Measurements from ENCODE around the gene MCM3AP. TPM values are rescaled to one million over a fixed set of nuclear protein-coding genes. Genes with fewer than 3 reads are reported as not detected.

Gene MCM3AP
- total RNA-seq, 2 donors from 2014 or later: 84.3 to 101 TPM

DNA sequence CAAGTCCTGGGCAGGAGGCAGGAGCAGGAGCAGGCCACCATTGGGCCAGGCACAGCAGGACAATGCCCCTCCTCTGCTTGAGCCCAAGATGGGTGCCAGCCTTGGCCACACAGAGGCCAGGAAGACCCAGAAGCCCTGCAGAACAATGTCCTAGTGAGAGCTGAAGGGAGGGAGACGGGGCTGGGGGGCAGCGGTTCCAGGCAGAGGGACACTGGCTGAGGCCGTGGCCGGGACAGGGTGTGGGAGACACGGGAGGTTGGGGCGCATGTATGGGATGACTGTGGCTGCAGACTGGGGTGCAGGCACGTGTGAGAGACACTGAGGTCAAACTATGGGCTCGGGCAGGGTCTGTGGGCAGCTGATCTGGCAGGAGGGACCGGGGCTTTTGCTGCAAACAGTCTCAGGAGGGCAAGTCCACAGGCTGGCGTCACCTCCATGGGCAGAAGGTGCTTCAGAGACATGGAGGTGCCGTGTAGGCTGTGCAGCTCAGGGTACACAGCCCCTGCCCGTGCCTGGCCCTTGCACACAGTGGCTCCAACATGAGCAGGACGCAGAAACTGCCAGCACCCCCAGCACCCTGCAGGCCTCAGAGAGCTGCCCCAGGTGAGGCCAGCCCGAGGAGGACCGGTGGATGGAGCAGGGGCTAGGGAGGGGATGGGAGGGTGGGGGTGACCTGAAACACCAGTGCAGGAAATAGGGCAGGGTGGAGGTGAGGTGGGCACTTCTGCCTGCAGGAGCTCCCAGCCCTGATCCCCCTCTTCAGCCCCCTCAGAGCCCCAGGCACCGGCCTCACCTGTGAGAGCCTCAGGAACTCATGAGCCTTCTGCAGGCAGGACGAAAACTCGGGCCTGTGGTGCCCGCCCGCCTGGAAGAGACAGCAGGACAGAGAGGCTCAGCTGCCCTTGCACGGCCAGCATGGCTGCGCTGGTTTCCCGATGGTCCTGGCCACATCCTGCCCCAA lies 76.4 kb downstream of the MCM3AP start:
- no peak for DNase-seq (ENCODE audit: low spot score)
- TF ChIP-seq, protein P1, sequence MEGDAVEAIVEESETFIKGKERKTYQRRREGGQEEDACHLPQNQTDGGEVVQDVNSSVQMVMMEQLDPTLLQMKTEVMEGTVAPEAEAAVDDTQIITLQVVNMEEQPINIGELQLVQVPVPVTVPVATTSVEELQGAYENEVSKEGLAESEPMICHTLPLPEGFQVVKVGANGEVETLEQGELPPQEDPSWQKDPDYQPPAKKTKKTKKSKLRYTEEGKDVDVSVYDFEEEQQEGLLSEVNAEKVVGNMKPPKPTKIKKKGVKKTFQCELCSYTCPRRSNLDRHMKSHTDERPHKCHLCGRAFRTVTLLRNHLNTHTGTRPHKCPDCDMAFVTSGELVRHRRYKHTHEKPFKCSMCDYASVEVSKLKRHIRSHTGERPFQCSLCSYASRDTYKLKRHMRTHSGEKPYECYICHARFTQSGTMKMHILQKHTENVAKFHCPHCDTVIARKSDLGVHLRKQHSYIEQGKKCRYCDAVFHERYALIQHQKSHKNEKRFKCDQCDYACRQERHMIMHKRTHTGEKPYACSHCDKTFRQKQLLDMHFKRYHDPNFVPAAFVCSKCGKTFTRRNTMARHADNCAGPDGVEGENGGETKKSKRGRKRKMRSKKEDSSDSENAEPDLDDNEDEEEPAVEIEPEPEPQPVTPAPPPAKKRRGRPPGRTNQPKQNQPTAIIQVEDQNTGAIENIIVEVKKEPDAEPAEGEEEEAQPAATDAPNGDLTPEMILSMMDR (IDR thresholded peaks at IDR 0.05): no peak
- H3K36me3 ChIP-seq: peaks cover 69% of the 10 kb centered on the region
- no peaks in the 10 kb centered on the region for H3K9me3 ChIP-seq
- H3K4me3 ChIP-seq: no peak overlapping the region
- H3K27ac ChIP-seq: no peak overlapping the region
- ATAC-seq (ENCODE audit: insufficient number of reproducible peaks, low FRiP score, low read depth): no peak
- H3K4me1 ChIP-seq (ENCODE audit: control insufficient read depth in 1 of 2, low read depth in 2 of 2): no peaks in the 10 kb centered on the region
- H3K27me3 ChIP-seq (replicated peaks; ENCODE audit: insufficient read depth): no peaks in the 10 kb centered on the region

DNA sequence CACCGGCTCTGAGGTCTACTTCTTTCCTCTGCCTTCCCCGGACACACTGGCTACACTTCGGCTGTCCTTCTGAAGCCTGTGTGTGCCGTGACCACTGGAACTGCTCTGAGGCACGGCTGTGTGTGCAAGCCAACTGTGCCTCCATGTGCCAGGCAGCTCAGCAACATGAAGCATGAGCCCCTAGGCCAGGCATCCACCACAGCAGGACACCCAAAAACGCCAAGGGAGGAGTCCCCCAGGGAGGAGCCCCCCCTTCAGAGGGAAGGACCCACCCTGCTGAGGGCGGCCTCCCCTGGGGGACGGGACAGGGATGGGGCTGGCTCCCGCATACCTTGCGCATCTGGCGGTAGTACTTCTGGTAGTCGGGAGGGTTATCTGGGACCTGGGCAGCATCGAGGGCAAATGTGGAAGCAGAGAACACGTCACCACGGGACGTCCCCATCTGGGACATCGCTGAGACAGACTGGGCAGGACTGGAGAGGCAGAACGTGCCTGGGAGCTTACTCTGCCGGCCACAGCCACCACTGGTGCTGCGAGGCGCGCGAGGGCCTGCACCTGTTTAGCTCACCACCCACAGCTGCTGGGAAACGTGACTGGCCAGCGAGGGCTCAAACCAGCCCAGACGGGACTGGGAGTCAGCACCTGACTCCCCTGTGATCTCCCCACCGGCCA lies 77.4 kb downstream of the MCM3AP start:
- ATAC-seq (ENCODE audit: insufficient number of reproducible peaks, low FRiP score, low read depth) (no peak), DNase-seq (ENCODE audit: low spot score) (no peak)
- H3K4me3 ChIP-seq: no peak overlapping the region
- no peak overlapping the region for H3K27ac ChIP-seq
- H3K4me1 ChIP-seq (ENCODE audit: control insufficient read depth in 1 of 2, low read depth in 2 of 2): no peaks in the 10 kb centered on the region
- TF ChIP-seq, protein P1 (IDR thresholded peaks at IDR 0.05): no peak
- H3K36me3 ChIP-seq: peaks cover 66% of the 10 kb centered on the region
- H3K9me3 ChIP-seq: no peaks in the 10 kb centered on the region
- no peaks in the 10 kb centered on the region for H3K27me3 ChIP-seq (replicated peaks; ENCODE audit: insufficient read depth)

DNA sequence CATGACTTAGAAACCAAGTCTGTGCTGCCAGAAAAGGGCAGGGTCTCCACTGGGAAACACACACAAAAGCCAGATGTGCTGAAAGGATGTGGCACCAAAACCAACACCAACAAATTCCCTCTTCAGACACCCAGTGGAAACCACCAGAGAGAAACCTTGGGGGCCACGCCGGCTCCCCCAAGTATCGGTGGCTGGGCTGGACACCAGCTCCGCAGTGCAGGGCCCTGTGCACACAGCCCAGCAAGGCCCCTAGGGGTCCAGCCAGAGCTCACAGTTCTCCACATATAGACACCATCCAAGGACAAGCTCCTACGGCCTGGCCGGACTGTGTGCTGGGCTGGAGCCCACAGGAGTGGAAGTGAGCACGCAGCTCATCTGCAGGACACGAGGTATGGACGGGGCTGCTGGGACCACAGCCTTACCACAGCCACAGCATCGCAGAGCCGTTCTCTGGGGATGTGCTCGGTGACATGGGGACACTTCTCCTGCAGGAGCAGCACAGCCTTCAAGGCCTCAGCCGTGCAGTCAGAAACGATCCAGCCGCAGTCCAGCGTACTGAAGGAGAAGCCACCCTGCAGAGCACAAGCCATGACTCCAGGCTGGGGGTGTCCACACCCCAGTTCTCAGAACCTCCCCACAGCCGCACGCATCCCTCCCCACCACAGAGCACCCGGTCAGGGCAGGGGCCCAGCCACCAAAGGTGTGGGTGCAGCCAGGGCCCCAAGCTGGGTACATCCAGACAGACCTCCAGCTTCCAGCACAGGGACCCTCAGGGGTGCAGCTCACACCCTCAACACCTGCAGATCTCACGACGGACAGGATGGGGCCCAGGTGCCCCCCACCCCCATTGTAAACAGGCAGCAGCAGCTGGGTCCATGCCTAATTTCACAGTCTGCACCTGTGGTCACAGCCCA lies 78.1 kb downstream of the MCM3AP start:
- H3K4me3 ChIP-seq: no peak overlapping the region
- H3K27ac ChIP-seq: no peak overlapping the region
- H3K4me1 ChIP-seq (ENCODE audit: control insufficient read depth in 1 of 2, low read depth in 2 of 2): no peaks in the 10 kb centered on the region
- no peaks in the 10 kb centered on the region for H3K27me3 ChIP-seq (replicated peaks; ENCODE audit: insufficient read depth)
- ATAC-seq (ENCODE audit: insufficient number of reproducible peaks, low FRiP score, low read depth) (no peak), DNase-seq (ENCODE audit: low spot score) (no peak)
- H3K9me3 ChIP-seq: no peaks in the 10 kb centered on the region
- TF ChIP-seq, protein P1 (IDR thresholded peaks at IDR 0.05): no peak
- peaks cover 64% of the 10 kb centered on the region for H3K36me3 ChIP-seq

DNA sequence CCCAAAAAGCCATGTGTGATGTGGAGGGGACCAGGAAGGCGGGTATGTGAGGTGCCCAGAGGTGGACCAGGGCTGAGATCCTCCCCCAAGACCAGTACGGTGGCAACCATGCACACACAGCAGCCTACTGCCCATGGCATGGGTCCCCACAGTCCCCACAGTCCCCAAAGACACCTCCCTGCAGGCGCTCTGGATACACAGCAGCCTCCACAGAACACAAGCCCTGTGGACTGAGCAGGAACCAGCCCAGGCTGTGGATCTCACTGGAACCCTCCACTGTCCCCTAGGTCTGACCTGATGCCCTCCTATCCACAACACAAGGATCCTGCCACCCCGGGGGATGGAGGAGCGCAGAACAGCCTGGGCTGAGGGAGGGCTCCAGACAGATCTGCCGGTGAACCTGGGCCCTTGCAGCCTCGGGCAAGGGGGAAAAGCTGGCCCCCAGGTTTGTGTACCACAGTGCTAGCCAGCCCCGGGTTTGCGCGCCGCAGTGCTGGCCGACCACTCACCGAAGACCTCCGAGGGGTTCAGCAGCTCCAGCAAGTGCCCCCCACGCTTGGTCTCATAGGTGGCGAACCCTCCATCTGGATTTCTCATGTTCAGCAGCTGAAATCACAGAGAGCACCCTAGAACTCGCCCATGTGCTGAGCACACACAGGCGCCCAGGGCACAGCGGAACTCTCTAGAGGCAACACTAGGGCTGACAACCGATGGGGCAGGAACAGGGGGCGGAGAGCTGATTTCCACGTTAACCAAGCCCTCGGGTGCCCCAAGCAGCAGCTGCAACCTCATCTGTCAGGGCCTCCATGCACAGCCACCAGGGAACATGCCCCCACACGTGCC lies 79.0 kb downstream of the MCM3AP start:
- Histone ChIP-seq H3K4me3 (no peak overlapping the region), H3K36me3 (peaks cover 61% of the 10 kb centered on the region), H3K27ac (no peak overlapping the region), H3K27me3 (replicated peaks; ENCODE audit: insufficient read depth) (no peaks in the 10 kb centered on the region), H3K9me3 (no peaks in the 10 kb centered on the region), H3K4me1 (ENCODE audit: control insufficient read depth in 1 of 2, low read depth in 2 of 2) (no peaks in the 10 kb centered on the region)
- DNase-seq (ENCODE audit: low spot score): no peak
- TF ChIP-seq, protein P1 (IDR thresholded peaks at IDR 0.05): no peak
- ATAC-seq (ENCODE audit: insufficient number of reproducible peaks, low FRiP score, low read depth): no peak
